NT2/D1 (cell line): ENCODE data around the gene NUF2.

ENCODE experiments used
- SUZ12 ChIP-seq: IDR thresholded peaks from 2 replicates; pipeline ENCODE4 v1.6.1; 2011; ENCODE audit not compliant: insufficient read length, insufficient read depth; ENCODE audit errors: extremely low read depth
- YY1 ChIP-seq: IDR thresholded peaks from 2 replicates; pipeline ENCODE4 v1.6.1; 2011; ENCODE audit not compliant: insufficient read length, insufficient read depth
- ZNF274 ChIP-seq: IDR thresholded peaks from 2 replicates; pipeline ENCODE4 v1.6.1; 2011; ENCODE audit warnings: mild to moderate bottlenecking, low read depth, low read length

- TF ChIP-seq ZNF274 (no peak), YY1 (no peak), SUZ12 (no peak)
Measured at GRCh38 chr1:163278602-163279001, 43.2 kb upstream of the NUF2 start.
